Adipocyte (in vitro differentiated cells): ENCODE results near the gene KIZ.
"Not testable (repeated sequence)": the region's sequence is repeated elsewhere in the genome, so short reads cannot be mapped to it uniquely, and the experiment has no call there.

ENCODE experiments used
- DNase-seq: peaks from one replicate; pipeline ENCODE4 v3.0.0-alpha.2; 2015; ENCODE audit warnings: low read depth
- H3K27me3 ChIP-seq: replicated peaks from 2 replicates; pipeline ENCODE4 v1.7.0; 2013; ENCODE audit warnings: mild to moderate bottlenecking, low read length, moderate library complexity; ENCODE audit not compliant: control insufficient read depth, insufficient read depth
- H3K36me3 ChIP-seq: 2 replicates; pipeline ENCODE4 v1.7.0; 2013; ENCODE audit warnings: low read length, mild to moderate bottlenecking, moderate library complexity; ENCODE audit not compliant: control insufficient read depth, insufficient read depth, severe bottlenecking
- H3K4me1 ChIP-seq: 2 replicates; pipeline ENCODE4 v1.7.0; 2013; ENCODE audit warnings: mild to moderate bottlenecking, low read length, moderate library complexity; ENCODE audit not compliant: control insufficient read depth, insufficient read depth
- H3K4me3 ChIP-seq: 2 replicates; pipeline ENCODE4 v1.7.0; 2013; ENCODE audit warnings: mild to moderate bottlenecking, low read length, moderate library complexity
- H3K9ac ChIP-seq: 2 replicates; pipeline ENCODE4 v1.7.0; 2013; ENCODE audit warnings: mild to moderate bottlenecking, low read length, moderate library complexity
- H3K9me3 ChIP-seq: 2 replicates; pipeline ENCODE4 v1.7.0; 2013; ENCODE audit warnings: mild to moderate bottlenecking, low read length, moderate library complexity; ENCODE audit not compliant: control insufficient read depth

The KIZ gene

DNA sequence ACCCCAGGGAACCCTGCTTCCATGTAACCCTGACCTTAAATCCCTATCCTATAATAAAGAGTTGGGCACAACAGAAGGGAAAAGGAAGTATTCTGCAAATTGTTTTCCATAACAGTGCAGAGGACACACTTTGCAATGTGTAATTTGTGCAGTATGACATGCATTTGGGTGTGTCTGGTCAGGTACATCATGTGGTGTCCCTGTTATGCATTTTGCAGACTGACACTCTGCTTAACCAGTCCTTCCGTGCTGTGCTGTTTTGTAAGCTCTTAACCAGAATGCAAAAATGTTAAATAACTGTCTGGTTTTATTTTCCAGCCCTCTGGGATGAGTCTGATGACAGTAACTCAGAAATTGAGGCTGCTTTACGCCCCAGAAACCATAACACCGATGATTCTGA, 120.3 kb downstream of the KIZ start:
- H3K4me1 ChIP-seq = no peaks in the 10 kb centered on the region
- H3K27me3 ChIP-seq = no peaks in the 10 kb centered on the region
- DNase-seq = no peak
- peaks cover 21% of the 10 kb centered on the region for H3K36me3 ChIP-seq
- H3K9me3 ChIP-seq = no peaks in the 10 kb centered on the region
- H3K4me3 ChIP-seq = no peak overlapping the region
- no peak overlapping the region for H3K9ac ChIP-seq

DNA sequence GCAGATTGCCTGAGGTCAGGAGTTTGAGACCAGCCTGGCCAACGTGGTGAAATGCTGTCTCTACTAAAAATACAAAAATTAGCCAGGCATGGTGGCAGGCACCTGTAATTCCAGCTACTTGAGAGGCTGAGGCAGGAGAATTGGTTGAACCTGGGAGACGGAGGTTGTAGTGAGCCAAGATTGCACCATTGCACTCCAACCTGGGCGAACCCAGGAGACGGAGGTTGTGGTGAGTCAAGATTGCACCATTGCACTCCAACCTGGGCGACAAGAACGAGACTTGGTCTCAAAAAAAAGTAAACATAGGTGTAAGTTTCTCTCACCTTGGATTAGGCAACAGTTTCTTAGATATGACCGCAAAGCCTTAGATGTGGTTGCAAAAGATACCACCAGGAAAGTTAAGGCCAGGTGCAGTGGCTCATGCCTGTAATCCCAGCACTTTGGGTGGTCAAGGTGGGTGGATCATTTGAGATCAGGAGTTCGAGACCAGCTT, 121.8 kb downstream of the KIZ start:
- H3K27me3 ChIP-seq, H3K9me3 ChIP-seq, H3K9ac ChIP-seq, H3K4me1 ChIP-seq, H3K4me3 ChIP-seq, DNase-seq: not testable (repeated sequence)
- peaks cover 21% of the 10 kb centered on the region for H3K36me3 ChIP-seq

DNA sequence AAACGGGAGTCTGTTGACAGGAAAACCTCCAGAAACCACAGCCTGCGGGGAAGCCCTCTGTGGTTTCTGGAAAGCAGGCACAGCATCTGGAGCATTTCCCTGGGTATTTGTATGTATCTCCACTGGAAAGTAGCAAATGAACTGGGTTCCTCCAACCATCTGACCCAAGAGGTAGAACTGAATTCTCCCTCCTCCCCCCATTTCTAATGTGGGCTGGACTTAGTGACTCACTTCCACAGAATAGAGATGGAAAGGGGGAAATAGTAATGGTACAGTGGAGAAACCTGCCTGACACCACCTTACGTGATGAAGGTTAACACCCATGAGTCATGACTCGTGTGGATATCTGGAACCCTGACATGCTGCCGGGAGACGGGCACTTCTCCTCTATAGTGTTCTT, 125.4 kb downstream of the KIZ start:
- Histone ChIP-seq H3K36me3 (no peaks in the 10 kb centered on the region), H3K4me1 (no peaks in the 10 kb centered on the region), H3K9ac (no peak overlapping the region), H3K9me3 (no peaks in the 10 kb centered on the region), H3K4me3 (no peak overlapping the region), H3K27me3 (no peaks in the 10 kb centered on the region)
- DNase-seq = no peak

DNA sequence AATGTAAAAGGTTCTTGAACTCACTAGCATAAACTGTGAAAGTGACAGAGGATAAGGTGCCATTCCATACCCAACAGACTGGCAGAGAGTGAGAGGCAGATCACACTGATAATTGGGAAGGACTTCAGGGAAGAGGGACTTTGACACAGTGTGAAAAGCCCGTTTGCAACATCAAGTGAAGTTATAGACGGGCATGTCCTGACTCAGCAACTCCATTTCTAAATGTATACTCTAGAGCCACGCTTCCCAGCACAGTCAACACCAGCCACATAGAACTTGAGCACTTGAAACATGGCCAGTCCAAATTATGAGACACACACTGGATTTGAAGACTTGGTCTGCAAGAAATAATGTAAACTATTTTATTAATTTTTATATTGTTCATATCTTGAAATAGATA, 131.3 kb downstream of the KIZ start:
- Histone ChIP-seq H3K4me3 (no peak overlapping the region), H3K27me3 (no peaks in the 10 kb centered on the region), H3K36me3 (no peaks in the 10 kb centered on the region), H3K9me3 (no peaks in the 10 kb centered on the region), H3K4me1 (no peaks in the 10 kb centered on the region), H3K9ac (no peak overlapping the region)
- DNase-seq = no peak

DNA sequence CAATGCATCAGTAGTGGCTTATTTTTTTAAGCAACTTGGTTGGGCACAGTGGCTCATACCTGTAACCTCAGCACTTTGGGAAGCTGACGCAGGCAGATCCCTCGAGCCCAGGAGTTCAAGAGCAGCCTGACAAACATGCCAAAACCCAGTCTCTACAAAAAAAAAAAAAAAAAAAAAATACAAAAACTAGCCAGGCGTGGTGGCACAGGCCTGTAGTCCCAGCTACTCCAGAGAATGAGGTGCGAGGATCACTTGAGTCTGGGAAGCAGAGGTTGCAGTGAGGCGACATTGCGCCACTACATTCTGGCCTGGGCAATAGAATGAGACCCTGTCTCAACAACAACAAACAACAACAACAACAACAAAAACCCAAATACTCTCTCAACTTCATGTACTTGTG, 132.5 kb downstream of the KIZ start:
- Histone ChIP-seq H3K9me3 (no peaks in the 10 kb centered on the region), H3K4me3 (no peak overlapping the region), H3K27me3 (no peaks in the 10 kb centered on the region), H3K36me3 (no peaks in the 10 kb centered on the region), H3K9ac (no peak overlapping the region), H3K4me1 (no peaks in the 10 kb centered on the region)
- no peak for DNase-seq

DNA sequence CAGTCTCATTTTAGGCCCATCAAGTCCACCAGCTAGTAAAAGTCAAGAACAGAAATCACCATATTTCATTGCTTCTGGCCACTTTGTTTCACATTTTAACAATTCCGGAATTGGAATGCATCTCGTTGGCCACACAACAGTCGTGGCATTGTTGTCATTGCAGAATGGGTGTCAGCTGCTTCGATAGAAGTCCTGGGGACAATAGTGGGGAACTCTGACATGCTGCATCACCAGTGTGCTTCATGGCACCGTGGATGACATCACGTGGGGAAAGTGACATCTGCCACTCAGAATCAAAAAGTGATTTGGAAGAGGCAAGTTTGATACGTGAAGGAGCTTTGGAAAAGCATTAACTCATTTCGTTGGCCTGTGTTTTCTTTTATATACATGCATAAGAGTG, 133.5 kb downstream of the KIZ start:
- no peaks in the 10 kb centered on the region for H3K36me3 ChIP-seq
- H3K4me1 ChIP-seq = no peaks in the 10 kb centered on the region
- H3K4me3 ChIP-seq = no peak overlapping the region
- H3K27me3 ChIP-seq = no peaks in the 10 kb centered on the region
- no peak overlapping the region for H3K9ac ChIP-seq
- no peak for DNase-seq
- no peaks in the 10 kb centered on the region for H3K9me3 ChIP-seq

DNA sequence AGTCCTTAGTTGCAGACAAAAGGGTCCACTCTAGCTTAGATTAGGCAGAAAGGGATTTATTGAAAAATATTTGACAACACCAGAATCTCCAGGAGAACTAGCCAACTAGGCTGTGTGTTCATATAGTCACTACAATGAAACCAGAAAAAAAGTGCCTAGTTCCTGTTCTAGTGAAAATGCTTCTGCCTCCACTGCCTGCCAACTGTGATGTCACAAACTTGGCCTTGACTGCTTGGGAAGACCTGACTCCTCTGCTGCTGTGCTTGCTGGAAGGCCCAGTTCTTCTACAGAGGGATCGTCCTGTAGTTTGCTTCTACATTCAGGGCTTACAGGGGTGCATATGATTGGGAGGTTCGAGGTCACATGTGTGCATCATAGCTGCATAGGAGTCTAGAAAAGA, 136.9 kb downstream of the KIZ start:
- Histone ChIP-seq H3K36me3 (no peaks in the 10 kb centered on the region), H3K9me3 (peaks cover 11% of the 10 kb centered on the region), H3K9ac (no peak overlapping the region), H3K27me3 (peaks cover 4% of the 10 kb centered on the region), H3K4me3 (no peak overlapping the region), H3K4me1 (no peaks in the 10 kb centered on the region)
- DNase-seq = no peak

DNA sequence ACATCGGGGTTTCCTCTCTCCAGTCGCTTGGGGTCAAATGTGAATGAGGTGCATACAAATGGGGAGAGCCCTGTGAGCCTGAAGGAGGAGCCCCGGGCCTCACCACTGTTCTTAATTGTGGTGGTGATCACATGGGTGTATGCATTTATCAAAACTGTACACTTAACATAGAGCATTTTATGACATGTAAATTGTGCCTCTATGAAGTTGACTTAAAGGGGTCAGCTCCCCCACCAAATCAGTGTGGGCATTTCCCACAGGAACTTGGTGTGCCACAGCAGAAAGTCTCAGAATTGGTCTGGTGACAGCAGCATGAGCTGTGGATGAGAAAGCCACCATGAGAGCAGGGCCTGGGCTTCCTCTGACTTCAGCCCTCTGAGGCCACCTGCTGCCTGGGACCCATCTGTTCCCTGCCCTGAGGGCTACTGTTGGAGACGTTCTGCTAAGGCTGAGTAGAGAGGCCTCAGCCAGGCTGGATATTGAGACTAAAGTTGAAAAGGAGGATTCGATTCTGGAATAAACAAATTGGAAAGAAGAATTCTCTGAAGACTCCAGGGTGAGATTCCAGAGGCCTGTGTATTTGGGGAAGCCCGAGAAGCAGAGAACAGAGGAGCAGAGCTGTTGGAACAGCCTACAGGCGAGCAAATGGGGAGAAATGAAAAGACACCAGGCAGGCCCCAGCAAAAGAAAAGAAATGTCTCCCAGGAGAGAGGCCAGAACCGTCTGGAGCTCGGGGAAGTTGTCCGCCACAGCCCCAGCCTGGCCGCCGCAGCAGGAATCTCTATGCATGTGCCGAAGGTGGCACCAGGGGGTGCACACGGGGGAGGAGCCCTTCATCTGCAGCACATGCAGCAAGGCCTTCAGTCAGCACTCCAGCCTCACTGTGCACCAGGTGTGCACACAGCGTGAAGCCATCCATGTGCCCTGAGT, 139.6 kb downstream of the KIZ start:
- H3K36me3 ChIP-seq = no peaks in the 10 kb centered on the region
- no peak overlapping the region for H3K4me3 ChIP-seq
- peaks cover 11% of the 10 kb centered on the region for H3K9me3 ChIP-seq
- peaks cover 4% of the 10 kb centered on the region for H3K27me3 ChIP-seq
- H3K9ac ChIP-seq = no peak overlapping the region
- H3K4me1 ChIP-seq = no peaks in the 10 kb centered on the region
- no peak for DNase-seq

DNA sequence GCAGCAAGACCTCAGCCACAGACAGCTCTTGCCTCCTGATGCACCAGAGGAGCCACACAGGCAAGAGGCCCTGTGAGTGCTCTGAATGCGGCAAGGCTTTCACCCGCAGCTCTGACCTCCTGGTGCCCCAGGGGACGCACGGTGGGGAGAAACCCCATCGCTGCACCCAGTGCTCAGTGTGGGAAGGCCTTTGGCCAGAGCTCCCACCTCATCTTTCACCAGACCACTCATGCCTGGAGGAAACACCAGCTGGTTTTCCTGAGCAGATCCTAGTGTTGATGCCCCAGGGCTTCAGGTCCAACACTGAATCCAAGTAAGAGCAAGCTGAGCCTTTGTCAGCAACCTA, 140.3 kb downstream of the KIZ start:
- H3K9ac ChIP-seq = no peak overlapping the region
- H3K36me3 ChIP-seq = no peaks in the 10 kb centered on the region
- DNase-seq = no peak

DNA sequence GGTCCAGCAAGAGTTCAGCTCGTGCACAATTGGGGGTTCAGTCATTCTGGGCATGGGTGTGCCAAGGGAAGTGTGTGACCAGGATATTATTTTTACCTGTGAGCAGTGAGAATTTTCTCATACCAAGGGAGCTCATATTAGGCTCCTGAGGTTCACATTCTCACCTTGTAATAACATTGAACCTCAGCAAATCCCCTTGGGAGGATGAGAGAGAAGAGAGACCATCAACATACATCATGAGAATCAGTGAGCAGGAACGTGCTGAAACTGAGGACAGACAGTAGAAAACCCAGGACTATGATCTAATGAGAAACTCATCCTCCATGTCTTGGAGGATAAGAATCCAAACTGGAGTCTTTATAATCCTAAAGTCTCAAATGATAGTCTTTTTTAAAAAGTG, 143.9 kb downstream of the KIZ start:
- H3K27me3 ChIP-seq = peaks cover under 1% of the 10 kb centered on the region
- H3K9me3 ChIP-seq = peaks cover 11% of the 10 kb centered on the region
- no peak overlapping the region for H3K4me3 ChIP-seq
- no peaks in the 10 kb centered on the region for H3K4me1 ChIP-seq
- no peak for DNase-seq
- no peaks in the 10 kb centered on the region for H3K36me3 ChIP-seq
- no peak overlapping the region for H3K9ac ChIP-seq

More for the DNA sequence above, 140.3 kb downstream of the KIZ start:
- H3K4me1 ChIP-seq = no peaks in the 10 kb centered on the region
- peaks cover 4% of the 10 kb centered on the region for H3K27me3 ChIP-seq
- no peak overlapping the region for H3K4me3 ChIP-seq
- H3K9me3 ChIP-seq = peaks cover 11% of the 10 kb centered on the region

DNA sequence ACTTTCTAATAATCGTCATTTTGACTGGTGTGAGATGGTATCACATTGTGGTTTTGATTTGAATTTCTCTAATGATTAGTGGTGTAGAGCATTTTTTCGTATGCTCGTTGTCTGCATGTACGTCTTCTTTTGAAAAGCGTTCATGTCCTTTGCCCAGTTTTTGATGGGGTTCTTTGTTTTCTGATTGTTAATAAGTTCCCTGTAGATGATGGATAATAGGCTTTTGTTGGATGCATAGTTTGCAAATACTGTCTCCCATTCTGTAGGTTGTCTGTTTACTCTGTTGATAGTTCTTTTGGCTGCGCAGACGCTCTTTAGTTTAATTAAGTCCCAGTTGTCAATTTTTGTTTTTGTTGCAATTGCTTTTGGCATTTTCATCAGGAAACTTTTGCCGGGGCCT, 144.9 kb downstream of the KIZ start:
- Histone ChIP-seq H3K36me3 (no peaks in the 10 kb centered on the region), H3K27me3 (no peaks in the 10 kb centered on the region), H3K4me1 (no peaks in the 10 kb centered on the region), H3K9ac (no peak overlapping the region), H3K4me3 (no peak overlapping the region), H3K9me3 (peaks cover 11% of the 10 kb centered on the region)
- no peak for DNase-seq

DNA sequence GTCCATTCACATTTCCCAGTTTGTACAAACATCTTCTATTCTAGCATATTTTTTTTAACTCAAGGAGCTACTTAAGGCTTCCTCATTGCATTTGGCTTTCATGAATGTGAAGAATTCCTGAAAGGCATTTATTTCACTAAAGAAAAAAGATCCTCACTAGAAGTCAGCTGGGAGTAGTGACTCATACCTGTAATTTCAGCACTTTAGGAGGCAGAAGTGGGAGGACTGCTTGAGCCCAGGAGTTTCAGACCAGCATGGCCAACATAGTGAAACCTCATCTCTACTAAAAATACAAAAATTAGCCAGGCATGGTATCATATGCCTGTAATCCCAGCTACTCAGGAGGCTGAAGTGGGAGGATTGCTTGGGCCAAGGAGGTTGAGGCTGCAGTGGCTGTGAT, 146.4 kb downstream of the KIZ start:
- DNase-seq = peak; percentile 19

More for the DNA sequence above, 146.4 kb downstream of the KIZ start:
- Histone ChIP-seq H3K36me3 (no peaks in the 10 kb centered on the region), H3K9me3 (peaks cover 3% of the 10 kb centered on the region), H3K27me3 (no peaks in the 10 kb centered on the region), H3K4me1 (no peaks in the 10 kb centered on the region), H3K4me3 (no peak overlapping the region), H3K9ac (no peak overlapping the region)
